ENCODE results near the gene EFNA4. TPM values are rescaled to one million over a fixed set of nuclear protein-coding genes. Genes with fewer than 3 reads are reported as not detected.

The EFNA4 gene
- total and polyA plus RNA-seq, 2 donors from 2014 or later: 7.6 to 11.8 TPM

GRCh38 chr1:155108296-155108695 is 44.8 kb downstream of the EFNA4 start:
- no peaks in the 10 kb centered on the region for H3K27me3 ChIP-seq (ENCODE audit: control insufficient read depth, insufficient read depth, low read length)
- H3K27ac ChIP-seq (ENCODE audit: low read depth in 2 of 2, low read length in 2 of 2): no peak overlapping the region
- no peaks in the 10 kb centered on the region for H3K9me3 ChIP-seq (ENCODE audit: control insufficient read depth in 2 of 3, insufficient read depth in 1 of 3, low read length in 3 of 3)
- H3K4me3 ChIP-seq (ENCODE audit: low read length in 3 of 3): no peak overlapping the region
- TF ChIP-seq, protein P1, sequence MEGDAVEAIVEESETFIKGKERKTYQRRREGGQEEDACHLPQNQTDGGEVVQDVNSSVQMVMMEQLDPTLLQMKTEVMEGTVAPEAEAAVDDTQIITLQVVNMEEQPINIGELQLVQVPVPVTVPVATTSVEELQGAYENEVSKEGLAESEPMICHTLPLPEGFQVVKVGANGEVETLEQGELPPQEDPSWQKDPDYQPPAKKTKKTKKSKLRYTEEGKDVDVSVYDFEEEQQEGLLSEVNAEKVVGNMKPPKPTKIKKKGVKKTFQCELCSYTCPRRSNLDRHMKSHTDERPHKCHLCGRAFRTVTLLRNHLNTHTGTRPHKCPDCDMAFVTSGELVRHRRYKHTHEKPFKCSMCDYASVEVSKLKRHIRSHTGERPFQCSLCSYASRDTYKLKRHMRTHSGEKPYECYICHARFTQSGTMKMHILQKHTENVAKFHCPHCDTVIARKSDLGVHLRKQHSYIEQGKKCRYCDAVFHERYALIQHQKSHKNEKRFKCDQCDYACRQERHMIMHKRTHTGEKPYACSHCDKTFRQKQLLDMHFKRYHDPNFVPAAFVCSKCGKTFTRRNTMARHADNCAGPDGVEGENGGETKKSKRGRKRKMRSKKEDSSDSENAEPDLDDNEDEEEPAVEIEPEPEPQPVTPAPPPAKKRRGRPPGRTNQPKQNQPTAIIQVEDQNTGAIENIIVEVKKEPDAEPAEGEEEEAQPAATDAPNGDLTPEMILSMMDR (IDR thresholded peaks at IDR 0.05; ENCODE audit: borderline replicate concordance, extremely low read depth, insufficient read depth): no peak
- FAIRE-seq: no peak
- H3K9ac ChIP-seq (ENCODE audit: low read length in 3 of 3): no peak overlapping the region
- no peaks in the 10 kb centered on the region for H3K36me3 ChIP-seq (ENCODE audit: control insufficient read depth in 2 of 3, insufficient read depth in 3 of 3, low read length in 3 of 3)
- intact Hi-C loops (cut with DNase I): no loop called here
- DNase-seq: no peak
- H3K4me1 ChIP-seq (ENCODE audit: control insufficient read depth in 2 of 3, insufficient read depth in 2 of 3, low read depth in 1 of 3, low read length in 3 of 3): peaks cover 0 to 7% (median 0%) of the 10 kb centered on the region in 3 donors

- FAIRE-seq (no peak), DNase-seq (no peak)
- no peaks in the 10 kb centered on the region for H3K9me3 ChIP-seq (ENCODE audit: control insufficient read depth in 2 of 3, insufficient read depth in 1 of 3, low read length in 3 of 3)
- no peaks in the 10 kb centered on the region for H3K27me3 ChIP-seq (ENCODE audit: control insufficient read depth, insufficient read depth, low read length)
- intact Hi-C loops (cut with DNase I): no loop called here
- peaks cover 0 to 1% (median 0%) of the 10 kb centered on the region in 3 donors for H3K4me1 ChIP-seq (ENCODE audit: control insufficient read depth in 2 of 3, insufficient read depth in 2 of 3, low read depth in 1 of 3, low read length in 3 of 3)
- H3K9ac ChIP-seq (ENCODE audit: low read length in 3 of 3): no peak overlapping the region
- H3K4me3 ChIP-seq (ENCODE audit: low read length in 3 of 3): no peak overlapping the region
- no peak overlapping the region for H3K27ac ChIP-seq (ENCODE audit: low read depth in 2 of 2, low read length in 2 of 2)
- TF ChIP-seq, protein P1 (IDR thresholded peaks at IDR 0.05; ENCODE audit: borderline replicate concordance, extremely low read depth, insufficient read depth): no peak
- H3K36me3 ChIP-seq (ENCODE audit: control insufficient read depth in 2 of 3, insufficient read depth in 3 of 3, low read length in 3 of 3): no peaks in the 10 kb centered on the region
Observed at GRCh38 chr1:155110381-155110780, 46.8 kb downstream of the EFNA4 start.

GRCh38 chr1:155110826-155111225 is 47.3 kb downstream of the EFNA4 start:
- Histone ChIP-seq H3K36me3 (ENCODE audit: control insufficient read depth in 2 of 3, insufficient read depth in 3 of 3, low read length in 3 of 3) (no peaks in the 10 kb centered on the region), H3K4me1 (ENCODE audit: control insufficient read depth in 2 of 3, insufficient read depth in 2 of 3, low read depth in 1 of 3, low read length in 3 of 3) (no peaks in the 10 kb centered on the region), H3K9ac (ENCODE audit: low read length in 3 of 3) (no peak overlapping the region), H3K27me3 (ENCODE audit: control insufficient read depth, insufficient read depth, low read length) (no peaks in the 10 kb centered on the region), H3K9me3 (ENCODE audit: control insufficient read depth in 2 of 3, insufficient read depth in 1 of 3, low read length in 3 of 3) (no peaks in the 10 kb centered on the region), H3K27ac (ENCODE audit: low read depth in 2 of 2, low read length in 2 of 2) (no peak overlapping the region), H3K4me3 (ENCODE audit: low read length in 3 of 3) (no peak overlapping the region)
- DNase-seq (no peak), FAIRE-seq (no peak)
- TF ChIP-seq, protein P1 (IDR thresholded peaks at IDR 0.05; ENCODE audit: borderline replicate concordance, extremely low read depth, insufficient read depth): no peak
- intact Hi-C loops (cut with DNase I): no loop called here

DNA sequence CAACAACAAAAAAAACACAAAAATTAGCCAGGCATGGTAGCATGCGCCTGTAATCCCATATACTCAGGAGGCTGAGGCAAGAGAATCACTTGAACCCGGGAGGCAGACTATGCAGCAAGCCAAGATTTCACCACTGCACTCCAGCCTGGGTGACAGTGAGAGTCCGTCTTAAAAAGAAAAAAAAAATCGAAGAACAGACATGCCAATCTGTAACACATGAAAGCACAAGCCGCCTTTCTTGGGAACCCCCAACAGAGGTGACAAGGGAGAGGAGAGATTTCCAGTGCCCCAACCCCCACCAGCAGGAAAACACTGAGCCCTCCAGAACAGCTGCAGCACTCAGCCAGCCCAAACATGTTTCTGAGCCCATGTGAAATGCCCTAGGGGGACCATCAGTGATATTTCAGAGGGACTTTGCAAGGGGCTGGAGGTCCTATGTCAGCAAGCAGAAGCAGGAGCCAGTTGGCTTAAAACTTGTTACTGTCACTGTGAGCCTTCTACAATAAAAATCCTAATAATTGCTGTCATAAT is 50.0 kb downstream of the EFNA4 start:
- TF ChIP-seq, protein P1 (IDR thresholded peaks at IDR 0.05; ENCODE audit: borderline replicate concordance, extremely low read depth, insufficient read depth): no peak
- Histone ChIP-seq H3K4me1 (ENCODE audit: control insufficient read depth in 2 of 3, insufficient read depth in 2 of 3, low read depth in 1 of 3, low read length in 3 of 3) (no peaks in the 10 kb centered on the region), H3K9ac (ENCODE audit: low read length in 3 of 3) (no peak overlapping the region), H3K36me3 (ENCODE audit: control insufficient read depth in 2 of 3, insufficient read depth in 3 of 3, low read length in 3 of 3) (no peaks in the 10 kb centered on the region), H3K27ac (ENCODE audit: low read depth in 2 of 2, low read length in 2 of 2) (no peak overlapping the region), H3K9me3 (ENCODE audit: control insufficient read depth in 2 of 3, insufficient read depth in 1 of 3, low read length in 3 of 3) (no peaks in the 10 kb centered on the region), H3K4me3 (ENCODE audit: low read length in 3 of 3) (no peak overlapping the region), H3K27me3 (ENCODE audit: control insufficient read depth, insufficient read depth, low read length) (peaks cover 2% of the 10 kb centered on the region)
- intact Hi-C loops (cut with DNase I): no loop called here
- DNase-seq (peak in 1 of 5 donors; percentile 29), FAIRE-seq (no peak)
